Activated effector memory CD4-positive, alpha-beta T cell treated with Interleukin-2 at 50 U/mL for 16 hours (primary cell): Measurements from ENCODE around the gene ULK2.
A peak's percentile ranks its signal among the peaks of the same experiment; 100 is the strongest.
"Not testable (repeated sequence)": the region's sequence is repeated elsewhere in the genome, so short reads cannot be mapped to it uniquely, and the experiment has no call there.

Experiments
- DNase-seq: peaks from one replicate; pipeline ENCODE4 v3.0.0-alpha.2; 2020

ULK2 gene

GRCh38 chr17:19766016-19766415 lies 101.7 kb downstream of the ULK2 start:
- no peak for DNase-seq

- not testable (repeated sequence) for DNase-seq
These were observed 103.7 kb downstream of the ULK2 start for GRCh38 chr17:19763991-19764390.

DNA sequence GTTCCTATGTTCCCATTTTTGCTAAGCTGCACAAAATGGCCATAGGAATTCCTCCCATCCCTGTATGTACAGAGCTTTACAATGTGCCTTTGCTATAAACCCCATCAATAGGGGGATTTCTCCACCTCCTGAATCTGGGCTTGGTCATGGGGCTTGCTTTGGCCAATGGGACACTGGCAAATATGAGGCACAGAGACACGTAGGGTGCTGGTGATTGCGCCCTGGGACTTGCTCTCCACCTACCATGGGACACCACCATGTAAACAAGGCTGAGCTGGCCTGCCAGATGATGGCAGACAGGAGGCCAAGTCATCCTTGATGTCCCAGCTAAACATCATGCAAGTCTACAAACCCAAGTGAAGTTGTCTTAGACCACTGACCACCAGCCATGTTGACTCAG lies 104.3 kb downstream of the ULK2 start:
- no peak for DNase-seq

DNA sequence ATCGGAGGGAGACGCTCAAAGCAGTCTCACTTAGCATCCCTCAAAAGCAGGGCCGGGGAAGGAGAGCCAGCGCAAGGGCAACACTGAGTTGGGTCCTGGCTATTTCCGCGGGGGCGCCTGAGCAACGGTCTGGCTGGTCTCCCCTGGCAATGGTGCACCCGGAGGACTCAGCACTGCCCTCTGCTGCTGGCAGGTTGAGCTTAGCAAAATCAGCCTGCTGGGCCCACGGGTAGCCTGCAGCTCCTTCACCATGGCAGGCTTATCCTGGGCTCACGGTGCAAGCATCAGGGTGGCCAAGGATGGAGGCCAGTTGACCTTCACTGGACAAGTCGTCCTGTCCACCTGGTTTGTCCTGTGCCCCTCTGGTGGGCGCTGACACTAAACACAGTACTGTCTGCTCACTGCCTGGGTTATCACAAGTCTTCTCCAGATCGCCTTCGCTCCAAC lies 105.2 kb downstream of the ULK2 start:
- DNase-seq, result peak; percentile 23

GRCh38 chr17:19760746-19761145 lies 107.0 kb downstream of the ULK2 start:
- no peak for DNase-seq

DNA sequence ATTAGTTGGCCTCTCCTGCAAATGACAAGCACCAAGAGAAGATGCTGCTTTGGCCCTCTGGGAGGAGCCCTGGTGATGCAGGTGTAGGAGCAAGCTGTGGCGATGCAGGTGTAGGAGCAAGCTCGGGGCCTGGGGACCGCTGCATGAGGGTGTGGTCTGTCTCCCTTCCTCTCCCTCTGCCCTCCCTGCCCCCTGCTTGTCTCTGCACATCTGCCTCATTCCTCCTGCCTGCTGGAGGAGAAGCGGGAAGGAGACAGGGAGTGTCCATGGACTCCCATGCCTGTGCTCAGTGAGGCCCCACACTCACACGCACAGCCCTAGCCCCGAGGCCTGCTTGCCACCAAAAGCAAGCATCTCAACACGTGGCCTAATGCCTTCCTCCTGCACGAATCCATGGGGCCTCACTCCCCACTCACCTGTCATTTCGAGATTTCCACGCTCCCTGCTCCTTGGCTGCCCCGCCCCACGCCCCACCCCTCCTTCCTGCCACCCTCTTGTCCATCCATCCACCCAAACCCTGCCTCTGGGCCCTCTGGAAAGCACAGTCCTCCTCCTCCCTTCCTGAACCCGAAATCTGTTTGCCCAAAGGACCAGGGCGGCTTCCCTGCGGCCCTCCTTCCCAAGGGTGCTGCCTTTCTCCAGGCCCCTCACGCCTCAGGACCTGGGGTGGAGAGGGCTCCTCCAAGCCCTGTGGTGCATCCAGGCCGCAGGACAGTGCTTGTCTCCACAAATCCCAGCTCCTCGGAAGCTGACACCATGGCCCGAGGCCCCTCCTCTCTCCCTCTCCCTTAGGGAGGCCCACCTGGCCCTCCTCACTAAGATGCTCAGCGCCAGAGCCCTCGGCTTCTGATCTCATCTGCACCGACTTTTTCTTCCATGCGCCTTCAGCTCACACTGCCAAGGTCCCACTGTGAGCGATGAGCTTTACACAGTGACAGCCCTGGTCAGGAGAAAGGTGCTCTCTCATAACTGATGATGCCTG lies 107.9 kb downstream of the ULK2 start:
- no peak for DNase-seq

DNA sequence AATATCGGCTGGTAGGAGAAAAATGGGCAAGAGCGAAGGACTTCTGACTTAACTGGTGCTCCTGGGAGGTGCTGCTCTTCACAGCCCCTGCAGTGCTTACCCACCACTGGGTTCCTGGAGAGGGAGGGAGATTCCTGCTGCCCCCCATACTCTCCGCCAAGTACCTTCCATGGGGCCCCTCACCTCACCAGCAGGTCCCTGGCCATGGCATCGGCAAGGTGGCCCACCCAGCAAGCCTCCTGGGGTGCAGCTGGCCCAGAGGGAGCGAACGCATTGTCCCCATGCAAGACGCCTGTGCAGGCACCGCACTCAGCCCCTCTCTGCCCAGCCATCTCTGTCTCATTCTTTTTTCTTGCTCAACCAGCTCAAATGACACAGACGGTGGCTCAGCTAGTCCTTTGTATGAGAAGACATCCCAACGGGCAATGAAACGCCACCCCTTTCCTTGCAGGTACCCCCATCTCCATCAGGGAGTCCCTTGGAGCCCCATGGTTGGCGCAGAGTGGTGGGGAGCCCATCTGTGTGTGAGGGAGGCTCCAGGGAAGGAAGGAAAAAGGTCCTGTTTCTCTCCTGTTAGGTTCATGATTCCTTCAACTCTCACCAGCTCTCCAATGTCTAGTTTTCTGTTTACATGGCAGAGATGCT lies 110.1 kb downstream of the ULK2 start:
- DNase-seq, result no peak

DNA sequence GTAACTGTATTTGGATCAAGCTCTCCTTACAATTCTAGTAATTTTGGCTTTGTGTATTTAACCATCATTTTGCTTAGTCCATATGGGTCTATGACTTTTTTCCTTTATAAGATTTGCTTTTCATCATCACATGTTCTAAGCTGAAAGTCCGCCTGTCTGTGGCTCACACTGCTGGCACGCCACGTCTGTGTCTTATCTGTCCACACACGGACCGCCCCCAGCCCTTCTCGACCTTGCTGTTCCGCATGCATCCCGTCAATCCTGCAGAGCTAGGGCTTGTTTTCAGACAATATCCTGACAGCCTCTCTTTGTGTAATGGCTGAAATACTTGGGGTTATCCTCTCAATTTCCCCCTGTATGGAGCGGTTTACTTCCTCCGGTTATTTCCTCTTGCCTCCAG lies 111.2 kb downstream of the ULK2 start:
- no peak for DNase-seq

DNA sequence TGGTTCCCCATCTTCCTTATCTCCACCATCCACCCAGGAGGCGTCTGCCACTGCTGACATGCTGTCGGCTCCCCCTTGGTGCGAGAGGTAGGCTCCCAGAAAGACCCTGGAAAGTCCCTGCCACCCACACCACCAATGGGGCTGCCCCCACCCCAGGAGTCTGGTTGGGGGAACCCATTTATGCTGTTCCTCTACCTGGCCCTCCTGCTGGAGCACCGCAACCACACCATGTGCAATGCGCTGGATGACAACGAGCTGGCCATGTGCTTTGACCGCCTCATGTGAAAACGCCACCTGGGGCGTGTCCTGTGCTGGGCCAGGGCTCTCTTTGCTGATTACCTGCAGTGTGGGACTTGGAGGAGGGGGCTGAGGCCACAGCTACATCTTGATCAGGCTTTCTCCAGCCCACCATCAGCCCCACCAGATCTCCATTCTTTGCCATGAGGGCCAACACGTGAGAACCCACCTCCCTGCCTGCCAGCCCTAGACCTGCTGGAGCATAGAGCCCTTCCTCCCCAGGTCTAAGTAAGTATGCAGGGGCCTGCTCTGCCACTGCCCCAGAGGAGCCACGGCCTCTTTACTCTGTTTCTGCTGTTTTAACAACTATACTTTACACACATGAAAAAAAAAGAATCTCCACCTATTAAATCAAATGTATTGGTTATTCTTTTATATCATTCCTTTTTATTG lies 111.8 kb downstream of the ULK2 start:
- DNase-seq, result no peak

DNA sequence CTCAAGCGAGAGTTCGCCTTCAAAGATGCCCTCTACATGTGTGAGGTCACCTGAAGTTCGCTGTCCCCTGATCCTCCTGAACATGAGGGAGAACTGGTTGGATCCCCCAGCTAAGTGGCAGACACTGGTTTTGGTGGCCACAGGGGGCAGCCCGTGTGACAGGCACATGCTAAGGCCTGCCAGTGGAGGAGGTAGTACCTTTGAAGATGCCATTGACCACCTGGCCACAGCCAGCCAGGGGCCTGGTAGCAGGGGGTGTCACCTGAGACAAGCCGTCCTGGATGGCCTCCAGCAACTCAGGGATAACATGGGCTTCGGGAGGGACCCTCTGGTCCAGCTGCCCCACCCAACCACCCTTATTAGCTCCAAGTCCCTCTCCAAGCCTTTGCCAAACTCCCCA lies 112.3 kb downstream of the ULK2 start:
- DNase-seq, result no peak

DNA sequence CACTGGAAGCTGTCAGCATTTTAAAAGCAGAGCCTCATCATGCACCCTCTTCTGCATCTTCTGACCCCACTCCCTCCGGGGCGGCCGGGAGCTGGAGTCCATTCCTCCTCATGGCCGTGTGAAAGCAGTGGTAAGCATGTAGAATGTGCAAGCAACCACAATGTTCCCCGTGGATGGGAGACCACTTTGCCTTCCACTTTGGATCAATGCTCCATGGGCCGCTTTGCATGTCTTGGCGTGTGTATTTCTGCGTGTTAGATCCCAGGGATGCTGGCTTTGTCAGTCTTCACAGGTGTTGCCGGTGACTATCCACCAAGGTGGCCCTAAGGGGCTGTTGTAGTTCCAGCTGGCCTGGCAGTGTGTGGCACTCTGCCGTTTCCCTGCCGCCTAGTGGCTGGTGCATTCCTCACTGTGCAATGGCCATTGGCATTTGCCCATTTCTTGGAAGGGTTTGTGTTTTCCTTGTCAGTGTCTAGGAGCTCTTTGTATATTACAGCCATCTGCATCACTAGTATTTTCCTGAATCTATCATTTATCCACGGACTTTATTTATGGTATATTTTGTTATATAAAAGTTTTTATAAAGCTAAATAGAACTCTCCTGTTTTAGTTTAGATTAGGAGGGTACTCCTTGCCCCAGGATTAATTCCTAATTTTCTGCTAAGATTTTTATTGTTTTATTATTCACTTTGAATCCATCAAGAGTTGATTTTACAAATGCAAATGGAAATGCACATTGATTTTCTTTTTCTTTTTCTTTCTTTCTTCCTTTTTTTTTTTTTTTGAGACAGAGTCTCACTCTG lies 113.9 kb downstream of the ULK2 start:
- DNase-seq, result no peak

GRCh38 chr17:19753051-19753509 lies 114.7 kb downstream of the ULK2 start:
- DNase-seq, result no peak

GRCh38 chr17:19752216-19753050 lies 115.3 kb downstream of the ULK2 start:
- DNase-seq, result no peak

DNA sequence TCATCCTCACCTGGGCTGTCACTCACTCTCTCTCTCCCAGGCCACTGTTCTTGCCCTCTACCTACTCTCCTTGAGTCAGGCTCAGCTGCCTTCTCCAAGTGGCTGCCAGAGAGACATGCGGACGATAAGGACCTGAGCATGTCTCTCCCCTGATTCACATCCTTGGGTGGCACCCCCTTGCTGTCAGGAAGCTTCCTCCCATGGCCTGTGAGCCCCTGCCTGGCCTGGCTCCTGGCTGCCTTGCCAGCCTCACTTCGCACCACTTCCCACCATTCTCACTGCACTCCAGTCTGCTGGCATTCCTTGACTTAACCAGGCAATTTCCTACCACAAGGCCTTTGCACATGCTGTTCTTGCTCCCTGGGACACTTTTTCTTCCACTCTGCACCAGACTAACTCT lies 116.9 kb downstream of the ULK2 start:
- no peak for DNase-seq

- no peak for DNase-seq
These were observed 117.6 kb downstream of the ULK2 start for GRCh38 chr17:19750020-19750572.

DNA sequence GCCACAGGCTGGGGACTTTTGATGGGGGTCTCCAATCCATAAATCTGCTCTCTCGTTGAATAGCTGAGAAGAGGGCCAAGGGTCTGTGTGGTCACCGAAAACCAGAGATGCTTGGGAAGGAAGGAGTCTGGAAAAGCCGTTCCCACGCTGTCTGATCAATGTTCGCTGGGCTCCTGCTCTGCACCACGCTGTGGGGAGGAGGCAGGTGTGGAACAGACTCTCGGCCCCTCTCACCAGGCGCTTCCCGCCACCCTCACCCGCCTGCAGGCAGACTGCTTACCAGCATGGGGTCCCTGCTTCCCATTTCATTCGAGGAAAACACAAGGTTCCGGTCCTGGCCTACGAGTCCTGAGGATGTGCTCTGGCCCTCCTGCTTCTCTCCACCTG lies 118.9 kb downstream of the ULK2 start:
- DNase-seq, result no peak

GRCh38 chr17:19747829-19748806 lies 119.6 kb downstream of the ULK2 start, which contains the start of gene ALDH3A1:
Gene ALDH3A1, minus strand, starts transcription at chr17:19748298. Its CDS starts 3,169 bp downstream, at chr17:19745129.
- DNase-seq, result no peak

DNA sequence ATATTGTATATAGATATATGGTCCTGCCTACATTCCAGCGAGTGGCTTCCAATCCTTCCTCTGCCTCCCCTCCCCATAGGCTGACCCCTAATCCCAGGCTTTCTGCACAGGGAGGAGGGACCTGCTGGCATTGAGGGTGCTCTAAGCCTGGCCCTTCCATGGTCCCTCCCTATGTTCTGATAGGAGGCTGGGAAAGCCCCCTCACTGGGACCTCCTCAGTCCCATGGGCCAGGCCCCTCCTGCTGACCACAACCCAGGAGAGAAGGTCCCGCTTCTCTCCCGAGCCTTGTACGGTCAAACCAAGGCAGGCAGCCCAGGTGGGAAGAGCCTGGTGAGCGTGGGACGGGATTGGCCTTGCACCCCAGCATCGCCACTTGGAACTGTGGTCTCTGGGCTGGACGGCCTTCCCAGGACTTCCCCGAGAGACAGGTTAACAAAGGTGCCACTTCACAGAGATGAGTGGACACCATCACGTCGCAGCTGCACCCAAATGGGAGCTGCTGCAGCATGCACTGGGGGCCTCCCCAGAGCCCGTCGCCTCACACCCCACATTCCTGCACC lies 120.5 kb downstream of the ULK2 start:
- DNase-seq, result no peak

- DNase-seq, result no peak
These were observed 121.2 kb downstream of the ULK2 start for GRCh38 chr17:19746517-19746916.
